BJ (cell line): ENCODE data around the gene OR2F1. TPM values are rescaled to one million over a fixed set of nuclear protein-coding genes. Genes with fewer than 3 reads are reported as not detected.

Source experiments
- CTCF ChIA-PET: fragments of 350-600 bp; formaldehyde crosslinking; extraction: SDS; loops from one replicate; lab custom pipeline; 2021; ENCODE audit warnings: antibody characterized with exemption, inconsistent platforms; lab: Yijun Ruan, JAX
- POLR2A ChIA-PET: fragments of 300-600 bp; sonication (Branson Sonifier 250); formaldehyde crosslinking; extraction: SDS; loops from one replicate; lab custom pipeline; 2021; ENCODE audit warnings: antibody characterized with exemption; lab: Charles Lee
- DNase-seq: peaks from one replicate; pipeline ENCODE4 v3.0.0-alpha.2; 2011; ENCODE audit warnings: low read depth
- H3K27me3 ChIP-seq: 2 replicates; pipeline ENCODE4 v1.6.0; 2011; ENCODE audit warnings: low read length; ENCODE audit not compliant: control insufficient read depth, insufficient read depth
- H3K36me3 ChIP-seq: 2 replicates; pipeline ENCODE4 v1.5.1; 2011; ENCODE audit warnings: low read length; ENCODE audit not compliant: control insufficient read depth, insufficient read depth
- H3K4me3 ChIP-seq: 2 replicates; pipeline ENCODE4 v1.5.1; 2011; ENCODE audit warnings: low read depth, mild to moderate bottlenecking, control low read depth, low read length
- CTCF ChIP-seq: IDR thresholded peaks from 2 replicates; pipeline ENCODE4 v1.5.1; 2011; ENCODE audit warnings: low read depth, mild to moderate bottlenecking, control low read depth, inconsistent platforms, low read length, moderate library complexity; ENCODE audit not compliant: insufficient read depth
- polyA plus RNA-seq: library from polyadenylated mRNA; depleted of rRNA; stranded (reverse); fragments of >200 nt; gene quantifications from 2 replicates; pipeline ENCODE4 v1.2.3, GENCODE V29; 2011

The OR2F1 gene
- polyA plus RNA-seq, 1 experiment = not detected

- no peaks in the 10 kb centered on the region for H3K36me3 ChIP-seq
- DNase-seq = no peak
- CTCF ChIA-PET = interaction anchor here (0.8 to 1.2 kb wide), 2 partner anchors 10 to 23 kb away, joined by 3 read pairs; no protein-coding TSS in a partner anchor
- peaks cover 1% of the 10 kb centered on the region; the same call in 1 of the 2 replicates for H3K27me3 ChIP-seq
- POLR2A ChIA-PET = no interaction called here
- no peak for TF ChIP-seq CTCF
- H3K4me3 ChIP-seq = no peak overlapping the region
Measured at GRCh38 chr7:143948733-143949132, 5.9 kb upstream of the OR2F1 start.

- no peak for DNase-seq
- CTCF ChIA-PET = interaction anchor here (0.9 kb wide), 1 partner anchor 11 kb away, joined by 5 read pairs; no protein-coding TSS in a partner anchor
- POLR2A ChIA-PET = no interaction called here
- no peak for TF ChIP-seq CTCF
- Histone ChIP-seq H3K27me3 (0 out of 2 replicates have a peak, but pooled peaks cover 1% of the 10 kb centered on the region), H3K4me3 (no peak overlapping the region), H3K36me3 (no peaks in the 10 kb centered on the region)
Measured at GRCh38 chr7:143953421-143953820, 1.2 kb upstream of the OR2F1 start.

GRCh38 chr7:143954135-143954534 lies 509 bp upstream of the OR2F1 start:
- ChIA-PET POLR2A (no interaction called here), CTCF (no interaction called here)
- no peak overlapping the region for H3K4me3 ChIP-seq
- no peaks in the 10 kb centered on the region for H3K27me3 ChIP-seq
- DNase-seq = no peak
- no peak for TF ChIP-seq CTCF
- no peaks in the 10 kb centered on the region for H3K36me3 ChIP-seq

GRCh38 chr7:143958781-143959180 lies 4.1 kb downstream of the OR2F1 start:
- H3K36me3 ChIP-seq = no peaks in the 10 kb centered on the region
- no peaks in the 10 kb centered on the region for H3K27me3 ChIP-seq
- POLR2A ChIA-PET = no interaction called here
- TF ChIP-seq CTCF = no peak
- CTCF ChIA-PET = no interaction called here
- H3K4me3 ChIP-seq = no peak overlapping the region
- DNase-seq = no peak

GRCh38 chr7:143960813-143961610 lies 6.4 kb downstream of the OR2F1 start:
- ChIA-PET POLR2A (no interaction called here), CTCF (no interaction called here)
- H3K27me3 ChIP-seq = no peaks in the 10 kb centered on the region
- H3K36me3 ChIP-seq = no peaks in the 10 kb centered on the region
- no peak for DNase-seq
- TF ChIP-seq CTCF = no peak
- H3K4me3 ChIP-seq = no peak overlapping the region
